SH-SY5Y (cell line): ENCODE data around the gene GKN1.

Source experiments
- GATA2 ChIP-seq: IDR thresholded peaks from 2 replicates; pipeline ENCODE4 v1.6.1; 2011; ENCODE audit warnings: mild to moderate bottlenecking, low read depth, low read length
- GATA3 ChIP-seq: IDR thresholded peaks from 2 replicates; pipeline ENCODE4 v1.6.1; 2011; ENCODE audit warnings: low read depth, mild to moderate bottlenecking, low read length, moderate library complexity

- TF ChIP-seq GATA3 (no peak), GATA2 (no peak)
Observed at GRCh38 chr2:68978098-68978497, 3.7 kb downstream of the GKN1 start.
